ENCODE measurements around the gene LSP1.
"Not testable (repeated sequence)": the region's sequence is repeated elsewhere in the genome, so short reads cannot be mapped to it uniquely, and the experiment has no call there.

The LSP1 gene

DNA sequence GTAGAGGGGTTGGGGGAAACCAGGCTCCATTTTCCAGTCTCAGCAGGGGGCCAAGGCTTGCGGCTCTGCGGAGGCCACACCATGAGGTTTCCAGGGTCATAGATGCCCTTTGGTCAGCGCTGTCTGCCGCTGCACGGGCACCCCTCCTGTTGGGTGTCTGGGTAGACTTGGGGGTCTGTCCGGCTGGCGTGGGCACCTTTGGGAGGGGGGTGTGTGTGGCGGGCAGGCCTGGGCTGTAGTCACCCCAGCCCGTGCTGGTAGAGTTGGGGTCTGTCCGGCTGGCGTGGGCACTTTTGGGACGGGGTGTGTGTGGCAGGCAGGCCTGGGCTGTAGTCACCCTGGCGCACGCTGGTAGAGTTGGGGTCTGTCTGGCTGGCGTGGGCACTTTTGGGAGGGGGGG, 18.6 kb downstream of the LSP1 start:
- DNase-seq (ENCODE audit: low read depth in 1 of 2, low spot score in 1 of 2): no peak
- Histone ChIP-seq H3K27ac (replicated peaks) (no peak overlapping the region), H3K4me3 (replicated peaks; ENCODE audit: insufficient read depth, low read length) (no peak overlapping the region), H3K27me3 (ENCODE audit: insufficient read depth, poor library complexity, severe bottlenecking) (no peaks in the 10 kb centered on the region)
- TF ChIP-seq POLR2AphosphoS5 (IDR thresholded peaks at IDR 0.05; ENCODE audit: low read depth): no peak
- TF ChIP-seq, protein P1, sequence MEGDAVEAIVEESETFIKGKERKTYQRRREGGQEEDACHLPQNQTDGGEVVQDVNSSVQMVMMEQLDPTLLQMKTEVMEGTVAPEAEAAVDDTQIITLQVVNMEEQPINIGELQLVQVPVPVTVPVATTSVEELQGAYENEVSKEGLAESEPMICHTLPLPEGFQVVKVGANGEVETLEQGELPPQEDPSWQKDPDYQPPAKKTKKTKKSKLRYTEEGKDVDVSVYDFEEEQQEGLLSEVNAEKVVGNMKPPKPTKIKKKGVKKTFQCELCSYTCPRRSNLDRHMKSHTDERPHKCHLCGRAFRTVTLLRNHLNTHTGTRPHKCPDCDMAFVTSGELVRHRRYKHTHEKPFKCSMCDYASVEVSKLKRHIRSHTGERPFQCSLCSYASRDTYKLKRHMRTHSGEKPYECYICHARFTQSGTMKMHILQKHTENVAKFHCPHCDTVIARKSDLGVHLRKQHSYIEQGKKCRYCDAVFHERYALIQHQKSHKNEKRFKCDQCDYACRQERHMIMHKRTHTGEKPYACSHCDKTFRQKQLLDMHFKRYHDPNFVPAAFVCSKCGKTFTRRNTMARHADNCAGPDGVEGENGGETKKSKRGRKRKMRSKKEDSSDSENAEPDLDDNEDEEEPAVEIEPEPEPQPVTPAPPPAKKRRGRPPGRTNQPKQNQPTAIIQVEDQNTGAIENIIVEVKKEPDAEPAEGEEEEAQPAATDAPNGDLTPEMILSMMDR (IDR thresholded peaks at IDR 0.05; ENCODE audit: insufficient read depth, low read length): no peak
- no peak for TF ChIP-seq GABPA (IDR thresholded peaks at IDR 0.05; ENCODE audit: low read depth)
- TF ChIP-seq SPI1 (IDR thresholded peaks at IDR 0.05; ENCODE audit: borderline replicate concordance, low read depth): no peak
- TF ChIP-seq, protein P2, sequence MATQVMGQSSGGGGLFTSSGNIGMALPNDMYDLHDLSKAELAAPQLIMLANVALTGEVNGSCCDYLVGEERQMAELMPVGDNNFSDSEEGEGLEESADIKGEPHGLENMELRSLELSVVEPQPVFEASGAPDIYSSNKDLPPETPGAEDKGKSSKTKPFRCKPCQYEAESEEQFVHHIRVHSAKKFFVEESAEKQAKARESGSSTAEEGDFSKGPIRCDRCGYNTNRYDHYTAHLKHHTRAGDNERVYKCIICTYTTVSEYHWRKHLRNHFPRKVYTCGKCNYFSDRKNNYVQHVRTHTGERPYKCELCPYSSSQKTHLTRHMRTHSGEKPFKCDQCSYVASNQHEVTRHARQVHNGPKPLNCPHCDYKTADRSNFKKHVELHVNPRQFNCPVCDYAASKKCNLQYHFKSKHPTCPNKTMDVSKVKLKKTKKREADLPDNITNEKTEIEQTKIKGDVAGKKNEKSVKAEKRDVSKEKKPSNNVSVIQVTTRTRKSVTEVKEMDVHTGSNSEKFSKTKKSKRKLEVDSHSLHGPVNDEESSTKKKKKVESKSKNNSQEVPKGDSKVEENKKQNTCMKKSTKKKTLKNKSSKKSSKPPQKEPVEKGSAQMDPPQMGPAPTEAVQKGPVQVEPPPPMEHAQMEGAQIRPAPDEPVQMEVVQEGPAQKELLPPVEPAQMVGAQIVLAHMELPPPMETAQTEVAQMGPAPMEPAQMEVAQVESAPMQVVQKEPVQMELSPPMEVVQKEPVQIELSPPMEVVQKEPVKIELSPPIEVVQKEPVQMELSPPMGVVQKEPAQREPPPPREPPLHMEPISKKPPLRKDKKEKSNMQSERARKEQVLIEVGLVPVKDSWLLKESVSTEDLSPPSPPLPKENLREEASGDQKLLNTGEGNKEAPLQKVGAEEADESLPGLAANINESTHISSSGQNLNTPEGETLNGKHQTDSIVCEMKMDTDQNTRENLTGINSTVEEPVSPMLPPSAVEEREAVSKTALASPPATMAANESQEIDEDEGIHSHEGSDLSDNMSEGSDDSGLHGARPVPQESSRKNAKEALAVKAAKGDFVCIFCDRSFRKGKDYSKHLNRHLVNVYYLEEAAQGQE (IDR thresholded peaks at IDR 0.05; ENCODE audit: insufficient replicate concordance, low read depth): no peak

DNA sequence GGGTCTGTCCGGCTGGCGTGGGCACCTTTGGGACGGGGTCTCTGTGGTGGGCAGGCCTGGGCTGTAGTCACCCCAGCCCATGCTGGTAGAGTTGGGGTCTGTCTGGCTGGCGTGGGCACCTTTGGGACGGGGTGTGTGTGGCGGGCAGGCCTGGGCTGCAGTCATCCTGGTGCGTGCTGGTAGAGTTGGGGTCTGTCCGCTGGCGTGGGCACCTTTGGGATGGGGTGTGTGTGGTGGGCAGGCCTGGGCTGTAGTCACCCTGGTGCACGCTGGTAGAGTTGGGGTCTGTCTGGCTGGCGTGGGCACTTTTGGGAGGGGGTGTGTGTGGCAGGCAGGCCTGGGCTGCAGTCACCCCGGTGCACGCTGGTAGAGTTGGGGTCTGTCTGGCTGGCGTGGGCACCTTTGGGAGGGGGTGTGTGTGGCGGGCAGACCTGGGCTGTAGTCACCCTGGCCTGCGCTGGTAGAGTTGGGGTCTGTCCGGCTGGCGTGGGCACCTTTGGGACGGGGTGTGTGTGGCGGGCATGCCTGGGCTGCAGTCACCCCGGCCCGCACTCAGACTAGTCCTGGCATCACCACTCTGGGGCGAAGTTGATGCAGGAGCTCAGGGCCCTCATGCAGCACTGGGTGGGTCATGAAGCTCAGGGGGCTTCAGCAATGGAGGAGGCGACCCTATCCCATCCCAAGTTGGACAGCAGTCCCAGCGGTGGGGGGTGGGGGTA, 19.5 kb downstream of the LSP1 start:
- H3K27me3 ChIP-seq (ENCODE audit: insufficient read depth, poor library complexity, severe bottlenecking): no peaks in the 10 kb centered on the region
- no peak for DNase-seq (ENCODE audit: low read depth in 1 of 2, low spot score in 1 of 2)
- TF ChIP-seq POLR2AphosphoS5 (IDR thresholded peaks at IDR 0.05; ENCODE audit: low read depth): no peak
- TF ChIP-seq, protein P2 (IDR thresholded peaks at IDR 0.05; ENCODE audit: insufficient replicate concordance, low read depth): no peak
- TF ChIP-seq, protein P1 (IDR thresholded peaks at IDR 0.05; ENCODE audit: insufficient read depth, low read length): no peak
- TF ChIP-seq SPI1 (IDR thresholded peaks at IDR 0.05; ENCODE audit: borderline replicate concordance, low read depth): no peak
- TF ChIP-seq GABPA (IDR thresholded peaks at IDR 0.05; ENCODE audit: low read depth): no peak
- no peak overlapping the region for H3K27ac ChIP-seq (replicated peaks)
- no peak overlapping the region for H3K4me3 ChIP-seq (replicated peaks; ENCODE audit: insufficient read depth, low read length)

DNA sequence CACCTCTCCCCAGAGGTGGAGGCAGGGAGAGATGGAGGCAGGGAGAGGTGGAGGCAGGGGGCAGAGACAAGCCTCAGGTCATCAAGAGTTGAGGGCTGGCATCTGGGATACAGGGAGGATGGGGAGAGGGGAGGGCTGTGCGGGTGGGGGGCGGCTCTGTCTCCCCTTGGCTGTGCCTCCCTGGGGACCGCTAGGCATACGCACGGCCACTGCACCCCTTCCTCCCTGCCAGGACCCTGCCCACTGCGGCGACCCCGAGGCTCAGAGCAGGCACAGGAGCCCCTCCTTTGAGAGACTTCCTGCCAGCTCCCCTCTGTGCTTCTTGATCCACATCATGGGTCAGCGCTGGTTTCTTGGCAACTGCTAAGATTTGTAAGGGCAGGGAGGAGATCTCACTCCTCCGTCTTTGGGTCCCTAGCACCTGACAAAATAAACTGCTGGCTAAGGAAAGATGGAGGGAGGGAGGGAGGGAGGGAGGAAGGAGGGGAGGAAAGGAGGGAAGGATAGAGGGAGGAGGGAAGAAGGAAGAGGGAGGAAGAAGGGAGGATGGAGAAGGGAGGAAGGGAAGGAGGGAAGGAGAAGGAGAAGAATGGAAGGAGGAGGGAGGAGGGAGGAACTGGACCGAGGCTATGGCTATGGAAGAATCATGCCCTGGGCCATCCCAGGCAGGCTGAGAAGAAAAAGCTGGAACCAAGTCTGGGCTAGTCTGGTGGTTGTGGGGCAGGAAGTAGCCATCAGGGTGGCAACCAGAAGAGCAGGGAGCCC, 20.3 kb downstream of the LSP1 start:
- Histone ChIP-seq H3K27ac (replicated peaks) (no peak overlapping the region), H3K4me3 (replicated peaks; ENCODE audit: insufficient read depth, low read length) (no peak overlapping the region), H3K27me3 (ENCODE audit: insufficient read depth, poor library complexity, severe bottlenecking) (no peaks in the 10 kb centered on the region)
- no peak for DNase-seq (ENCODE audit: low read depth in 1 of 2, low spot score in 1 of 2)
- TF ChIP-seq SPI1 (IDR thresholded peaks at IDR 0.05; ENCODE audit: borderline replicate concordance, low read depth) (no peak), POLR2AphosphoS5 (IDR thresholded peaks at IDR 0.05; ENCODE audit: low read depth) (no peak), GABPA (IDR thresholded peaks at IDR 0.05; ENCODE audit: low read depth) (no peak)
- TF ChIP-seq, protein P2 (IDR thresholded peaks at IDR 0.05; ENCODE audit: insufficient replicate concordance, low read depth): no peak

DNA sequence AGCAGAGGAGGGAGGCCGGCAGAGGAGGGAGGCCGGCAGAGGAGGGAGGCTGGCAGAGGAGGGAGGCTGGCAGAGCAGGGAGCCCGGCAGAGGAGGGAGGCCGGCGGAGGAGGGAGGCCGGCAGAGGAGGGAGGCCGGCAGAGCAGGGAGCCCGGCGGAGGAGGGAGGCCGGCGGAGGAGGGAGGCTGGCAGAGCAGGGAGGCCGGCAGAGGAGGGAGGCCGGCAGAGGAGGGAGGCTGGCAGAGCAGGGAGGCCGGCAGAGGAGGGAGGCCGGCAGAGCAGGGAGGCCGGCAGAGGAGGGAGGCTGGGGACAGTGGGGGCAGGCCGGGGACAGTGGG, 20.9 kb downstream of the LSP1 start:
- not testable (repeated sequence) for DNase-seq (ENCODE audit: low read depth in 1 of 2, low spot score in 1 of 2); H3K4me3 ChIP-seq (replicated peaks; ENCODE audit: insufficient read depth, low read length); H3K27ac ChIP-seq (replicated peaks); H3K27me3 ChIP-seq (ENCODE audit: insufficient read depth, poor library complexity, severe bottlenecking)

DNA sequence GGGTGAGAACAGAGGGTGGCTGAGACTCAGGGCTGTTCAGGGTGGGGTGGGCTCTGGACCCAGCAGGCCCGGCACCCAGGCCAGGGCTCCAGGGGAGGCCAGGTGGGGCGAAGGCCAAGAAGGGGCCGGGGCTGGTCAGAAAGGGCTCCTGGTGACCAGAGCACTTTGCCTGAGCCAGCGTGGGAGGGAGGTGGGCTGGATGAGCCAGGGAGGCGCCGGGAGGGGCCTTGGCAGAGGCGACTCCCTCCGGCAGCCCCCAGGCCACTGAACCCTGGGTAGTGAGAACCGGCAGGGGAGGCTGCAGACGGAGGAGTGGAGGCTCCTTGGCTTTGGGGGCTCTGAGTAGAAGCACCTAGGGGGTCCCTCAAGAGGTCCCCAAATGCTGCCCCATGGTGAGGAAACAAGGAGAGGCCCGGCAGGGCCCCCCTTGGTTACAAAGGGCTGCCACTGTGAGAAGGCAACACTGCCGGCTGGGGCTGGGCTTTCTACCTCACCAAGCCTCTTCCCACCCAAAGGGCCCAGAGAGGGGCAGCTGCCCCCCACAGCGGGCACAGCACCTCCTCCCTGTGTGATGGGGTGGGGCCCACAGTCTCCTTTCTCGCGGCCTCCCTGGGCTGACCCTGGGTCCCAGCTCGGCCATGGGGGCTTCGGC, 21.7 kb downstream of the LSP1 start:
- H3K27ac ChIP-seq (replicated peaks); H3K27me3 ChIP-seq (ENCODE audit: insufficient read depth, poor library complexity, severe bottlenecking): not testable (repeated sequence)

More for the DNA sequence above, 21.7 kb downstream of the LSP1 start:
- H3K4me3 ChIP-seq (replicated peaks; ENCODE audit: insufficient read depth, low read length); DNase-seq (ENCODE audit: low read depth in 1 of 2, low spot score in 1 of 2): not testable (repeated sequence)
